Measurements from ENCODE around the gene RASGRP3.

GRCh38 chr2:33467413-33467812 is 9.0 kb upstream of the RASGRP3 start:
- TF ChIP-seq NR1H2 (CRISPR knock-in tag; IDR thresholded peaks at IDR 0.05; ENCODE audit: borderline replicate concordance, low read depth) = no peak
- TF ChIP-seq ZBTB7A (CRISPR knock-in tag; IDR thresholded peaks at IDR 0.05) = no peak
- no peak for TF ChIP-seq SP2 (CRISPR knock-in tag; IDR thresholded peaks at IDR 0.05)
- TF ChIP-seq POLR2A (IDR thresholded peaks at IDR 0.05; ENCODE audit: insufficient read depth in 1 of 2, low read depth in 2 of 2, low read length in 2 of 2) = no peak
- no peak for TF ChIP-seq RARG (CRISPR knock-in tag; IDR thresholded peaks at IDR 0.05; ENCODE audit: low read depth)
